A673 (cell line): ENCODE data around the gene FAM89A. TPM values are rescaled to one million over a fixed set of nuclear protein-coding genes. Genes with fewer than 3 reads are reported as not detected.

Source experiments
- BruUV-seq: library from RNA; stranded (reverse); fragments of 400-500 nt; replicated peaks from 2 replicates; lab custom pipeline; 2021; lab: Mats Ljungman, UMichigan
- CTCF ChIA-PET: fragments of 300-600 bp; sonication (Branson Sonifier 250); formaldehyde crosslinking; loops from one replicate; lab custom pipeline; 2022; ENCODE audit warnings: antibody characterized with exemption; lab: Charles Lee
- POLR2A ChIA-PET: fragments of 300-600 bp; sonication (Branson Sonifier 250); formaldehyde crosslinking; loops from one replicate; lab custom pipeline; 2022; ENCODE audit warnings: antibody characterized with exemption; ENCODE audit not compliant: low non-redundant PET; lab: Charles Lee
- DNase-seq: peaks from one replicate; pipeline ENCODE4 v3.0.0-alpha.2; 2015; ENCODE audit warnings: low spot score
- H3K27ac ChIP-seq: fragments of 200-600 bp; sonication (generic); 2 replicates; pipeline ENCODE4 v1.5.1; 2016; ENCODE audit warnings: mixed run types, low read depth, mild to moderate bottlenecking, mixed read lengths, antibody characterized with exemption, low read length; ENCODE audit not compliant: poor library complexity, severe bottlenecking
- H3K27me3 ChIP-seq: fragments of 200-600 bp; sonication (generic); replicated peaks from 2 replicates; pipeline ENCODE4 v1.6.1; 2017; ENCODE audit warnings: mixed run types, low read depth, mild to moderate bottlenecking, mixed read lengths, antibody characterized with exemption, low read length; ENCODE audit not compliant: insufficient read depth, poor library complexity
- H3K36me3 ChIP-seq: fragments of 200-600 bp; sonication (generic); 2 replicates; pipeline ENCODE4 v1.6.1; 2016; ENCODE audit warnings: mixed run types, mild to moderate bottlenecking, mixed read lengths, antibody characterized with exemption, low read length; ENCODE audit not compliant: insufficient read depth, poor library complexity, severe bottlenecking
- H3K4me1 ChIP-seq: fragments of 200-600 bp; sonication (generic); 2 replicates; pipeline ENCODE4 v1.6.1; 2017; ENCODE audit warnings: mixed run types, mild to moderate bottlenecking, mixed read lengths, antibody characterized with exemption, low read length; ENCODE audit not compliant: insufficient read depth, poor library complexity, severe bottlenecking
- H3K4me3 ChIP-seq: fragments of 200-600 bp; sonication (generic); 2 replicates; pipeline ENCODE4 v1.5.1; 2016; ENCODE audit warnings: low read depth, mixed run types, mild to moderate bottlenecking, mixed read lengths, low read length; ENCODE audit not compliant: poor library complexity, severe bottlenecking
- H3K9me3 ChIP-seq: fragments of 200-600 bp; sonication (generic); 2 replicates; pipeline ENCODE4 v1.6.1; 2016; ENCODE audit warnings: mixed run types, low read depth, mild to moderate bottlenecking, mixed read lengths, antibody characterized with exemption, low read length; ENCODE audit not compliant: poor library complexity, severe bottlenecking
- EZH2 ChIP-seq: fragments of 200-600 bp; sonication (generic); IDR thresholded peaks from 2 replicates; pipeline ENCODE4 v1.6.1; 2017; ENCODE audit warnings: borderline replicate concordance, low read depth, mild to moderate bottlenecking, mixed read lengths, antibody characterized with exemption, low read length; ENCODE audit not compliant: poor library complexity, severe bottlenecking
- intact Hi-C: fragments of 100-400 bp; cut with micrococcal nuclease; formaldehyde crosslinking; loops from one replicate; pipeline ENCODE4 v1.10.0; 2022; ENCODE audit not compliant: unreplicated experiment
- total RNA-seq: library from RNA; stranded (reverse); gene quantifications from 2 replicates; pipeline ENCODE4 v1.2.3, GENCODE V29; 2021
- TF ChIP-seq, protein P1 (sequence below): fragments of 300-800, 200-600 bp; sonication (generic); conservative IDR thresholded peaks from 2 replicates; pipeline ENCODE4 v1.5.1; 2017; ENCODE audit warnings: low read depth, mild to moderate bottlenecking, antibody characterized with exemption, low read length, moderate library complexity, mixed read lengths

The FAM89A gene
- total RNA-seq, 1 experiment from 2014 or later, result 12.1 TPM

DNA sequence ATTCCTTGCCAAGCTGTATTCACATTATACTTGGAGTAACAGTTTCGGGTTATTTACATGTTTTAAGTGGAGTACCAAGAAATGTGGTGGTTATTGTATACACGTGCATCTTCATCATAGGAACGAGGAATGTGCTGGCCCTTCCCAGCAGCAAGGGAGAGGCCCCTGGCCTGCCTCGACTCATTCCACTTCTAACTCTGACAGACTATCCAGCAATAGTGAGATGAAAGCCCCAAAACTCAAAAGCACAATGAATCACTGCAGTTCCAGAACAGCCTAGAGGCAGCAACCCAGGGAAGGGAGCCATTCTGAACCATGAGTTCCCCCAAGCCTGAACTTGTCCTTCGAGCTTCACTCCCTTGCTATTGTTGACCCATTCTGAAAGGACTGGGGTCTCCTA is 23.1 kb downstream of the FAM89A start:
- DNase-seq, result no peak
- no peaks in the 10 kb centered on the region for H3K9me3 ChIP-seq
- intact Hi-C loops, result no loop called here
- no peak overlapping the region for H3K4me3 ChIP-seq
- no peaks in the 10 kb centered on the region for H3K27me3 ChIP-seq
- BruUV-seq, result no TSS peak
- no peak overlapping the region for H3K27ac ChIP-seq
- POLR2A ChIA-PET, result no interaction called here
- CTCF ChIA-PET, result no interaction called here
- no peak for TF ChIP-seq EZH2
- TF ChIP-seq, protein P1, sequence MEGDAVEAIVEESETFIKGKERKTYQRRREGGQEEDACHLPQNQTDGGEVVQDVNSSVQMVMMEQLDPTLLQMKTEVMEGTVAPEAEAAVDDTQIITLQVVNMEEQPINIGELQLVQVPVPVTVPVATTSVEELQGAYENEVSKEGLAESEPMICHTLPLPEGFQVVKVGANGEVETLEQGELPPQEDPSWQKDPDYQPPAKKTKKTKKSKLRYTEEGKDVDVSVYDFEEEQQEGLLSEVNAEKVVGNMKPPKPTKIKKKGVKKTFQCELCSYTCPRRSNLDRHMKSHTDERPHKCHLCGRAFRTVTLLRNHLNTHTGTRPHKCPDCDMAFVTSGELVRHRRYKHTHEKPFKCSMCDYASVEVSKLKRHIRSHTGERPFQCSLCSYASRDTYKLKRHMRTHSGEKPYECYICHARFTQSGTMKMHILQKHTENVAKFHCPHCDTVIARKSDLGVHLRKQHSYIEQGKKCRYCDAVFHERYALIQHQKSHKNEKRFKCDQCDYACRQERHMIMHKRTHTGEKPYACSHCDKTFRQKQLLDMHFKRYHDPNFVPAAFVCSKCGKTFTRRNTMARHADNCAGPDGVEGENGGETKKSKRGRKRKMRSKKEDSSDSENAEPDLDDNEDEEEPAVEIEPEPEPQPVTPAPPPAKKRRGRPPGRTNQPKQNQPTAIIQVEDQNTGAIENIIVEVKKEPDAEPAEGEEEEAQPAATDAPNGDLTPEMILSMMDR, result no peak
- peaks cover 6% of the 10 kb centered on the region for H3K4me1 ChIP-seq
- no peaks in the 10 kb centered on the region for H3K36me3 ChIP-seq

DNA sequence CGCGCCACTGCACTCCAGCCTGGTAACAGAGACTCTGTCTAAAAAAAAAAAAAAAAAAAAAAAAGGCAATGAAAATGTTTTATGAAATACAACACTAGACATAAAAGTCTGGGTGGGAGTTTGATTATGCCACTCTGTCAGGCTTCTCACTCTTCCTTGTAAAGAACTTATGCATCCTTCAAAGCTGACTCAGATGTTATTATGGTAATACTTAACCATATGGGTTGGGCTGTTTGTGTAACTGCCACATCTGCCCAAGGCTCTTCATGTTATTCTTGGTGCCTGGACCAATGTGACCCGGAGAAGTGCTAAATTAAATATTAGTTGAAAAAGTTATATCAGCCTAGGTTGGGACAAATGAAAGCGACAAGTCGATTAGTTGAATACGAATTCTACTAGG is 23.8 kb downstream of the FAM89A start:
- Histone ChIP-seq H3K4me3 (no peak overlapping the region), H3K27ac (no peak overlapping the region), H3K4me1 (peaks cover 6% of the 10 kb centered on the region), H3K27me3 (no peaks in the 10 kb centered on the region), H3K36me3 (no peaks in the 10 kb centered on the region), H3K9me3 (no peaks in the 10 kb centered on the region)
- no TSS peak for BruUV-seq
- ChIA-PET POLR2A (no interaction called here), CTCF (no interaction called here)
- intact Hi-C loops, result no loop called here
- TF ChIP-seq EZH2, result no peak
- TF ChIP-seq, protein P1, result no peak
- DNase-seq, result no peak

DNA sequence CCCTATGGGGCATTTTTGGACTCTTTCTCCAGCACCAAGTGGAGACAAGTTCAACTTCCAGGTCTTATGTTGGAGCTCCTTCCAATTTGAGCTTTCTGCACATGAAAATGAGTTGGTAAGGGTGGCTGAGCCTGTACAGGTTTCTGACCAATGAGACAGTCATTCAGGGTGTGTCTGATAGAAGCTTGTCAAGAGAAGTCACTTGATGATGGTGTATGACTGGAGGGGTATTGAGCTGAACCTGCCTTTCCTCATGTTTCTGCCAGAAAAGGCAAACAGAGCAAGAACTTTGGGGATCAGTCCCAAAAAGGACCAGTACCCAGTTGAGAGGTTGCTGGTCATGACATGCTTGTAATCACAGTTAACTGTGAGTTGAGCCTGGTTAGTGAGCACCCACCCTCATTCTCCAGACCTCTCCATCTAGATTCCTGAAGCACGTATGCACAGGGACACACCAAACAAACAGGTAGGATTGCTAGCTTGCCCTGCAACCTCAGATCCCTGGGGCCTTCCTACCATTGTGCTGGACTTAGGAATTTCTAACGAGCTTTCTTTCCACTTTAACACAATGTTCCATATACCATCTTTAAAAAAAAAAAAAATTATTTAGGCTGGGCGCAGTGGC is 26.6 kb downstream of the FAM89A start:
- H3K9me3 ChIP-seq, result no peaks in the 10 kb centered on the region
- no peak overlapping the region for H3K4me3 ChIP-seq
- H3K27ac ChIP-seq, result no peak overlapping the region
- H3K27me3 ChIP-seq, result no peaks in the 10 kb centered on the region
- DNase-seq, result no peak
- TF ChIP-seq, protein P1, result no peak
- TF ChIP-seq EZH2, result no peak
- no peaks in the 10 kb centered on the region for H3K36me3 ChIP-seq
- intact Hi-C loops, result no loop called here
- POLR2A ChIA-PET, result no interaction called here
- H3K4me1 ChIP-seq, result no peaks in the 10 kb centered on the region
- BruUV-seq, result no TSS peak
- CTCF ChIA-PET, result no interaction called here
